Measurements from ENCODE around the gene LINC01488.

The LINC01488 gene

DNA sequence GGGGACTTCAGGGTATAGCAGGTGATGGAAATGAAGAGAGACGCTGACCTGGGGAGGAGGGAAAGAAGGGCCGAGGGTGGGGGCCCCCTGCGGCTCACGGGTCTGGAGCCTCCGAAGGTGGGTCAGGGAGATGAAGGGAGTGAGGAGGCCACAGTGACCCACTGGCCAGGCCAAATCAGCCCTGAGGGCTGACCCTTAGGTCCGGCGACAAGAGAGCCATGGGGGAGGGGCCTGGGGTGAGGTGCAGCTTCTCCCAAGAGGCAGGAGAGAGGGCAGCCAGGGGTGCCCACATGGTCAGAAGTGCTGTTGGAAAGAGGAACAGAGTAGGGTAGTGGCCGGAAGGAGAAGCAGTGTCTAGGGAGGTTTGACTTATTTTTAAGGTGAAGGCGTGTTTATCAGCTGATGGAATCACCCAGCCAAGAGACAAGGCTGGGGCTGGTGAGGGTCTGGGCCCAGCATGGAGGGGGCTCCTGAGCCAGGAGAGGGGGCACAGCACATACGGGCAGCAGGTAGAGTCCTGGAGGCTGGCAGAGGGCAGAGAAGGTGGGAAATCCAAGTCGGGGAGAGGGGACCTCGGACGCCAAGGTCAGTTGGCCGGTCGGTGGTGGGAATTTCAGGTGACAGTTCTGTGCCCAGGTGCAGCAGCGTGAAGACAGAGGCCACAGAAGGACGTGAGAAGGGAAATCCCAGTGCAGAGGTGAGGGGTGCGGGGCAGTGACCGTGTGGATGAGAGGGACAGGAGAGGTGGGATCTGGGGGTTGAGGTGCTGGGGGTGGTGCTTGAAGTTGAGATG lies 49.0 kb downstream of the LINC01488 start:
- no peak for DNase-seq
- TF ChIP-seq POLR2A (IDR thresholded peaks at IDR 0.05; ENCODE audit: low read length), result no peak
- no peak for TF ChIP-seq GATA1 (IDR thresholded peaks at IDR 0.05; ENCODE audit: low read depth, low read length)

DNA sequence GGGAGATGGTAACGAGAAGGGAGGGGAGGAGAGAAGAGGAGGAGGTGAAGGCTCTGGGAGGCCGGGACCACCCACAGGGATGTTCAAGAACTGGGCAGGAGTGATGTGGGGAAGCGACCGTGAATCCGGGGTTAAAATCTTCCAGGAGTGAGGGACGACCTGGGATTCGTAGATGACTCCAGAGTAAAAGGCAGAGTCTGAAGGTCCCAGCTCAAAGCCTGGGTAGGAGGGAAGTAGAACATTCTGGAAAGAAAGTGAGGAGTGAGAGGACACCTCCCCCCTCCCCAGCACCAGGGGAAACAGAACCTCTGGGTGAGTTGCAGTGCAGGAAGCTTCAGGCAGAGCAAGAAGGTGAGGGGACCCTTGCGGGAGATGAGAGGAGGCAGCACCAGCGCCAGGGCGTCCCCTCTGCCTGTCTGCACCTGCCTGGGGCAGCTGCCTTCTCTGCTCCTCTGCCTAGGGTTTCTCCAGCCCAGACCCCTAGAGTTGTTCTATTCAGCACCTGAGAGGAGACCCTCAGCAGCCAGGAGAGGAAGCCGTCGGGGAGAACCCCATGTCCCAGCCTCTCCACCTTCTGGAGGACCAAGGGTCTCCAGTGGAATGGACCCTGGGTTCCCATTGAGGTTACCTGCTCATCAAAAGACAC lies 49.7 kb downstream of the LINC01488 start:
- TF ChIP-seq GATA1 (IDR thresholded peaks at IDR 0.05; ENCODE audit: low read depth, low read length) (no peak), POLR2A (IDR thresholded peaks at IDR 0.05; ENCODE audit: low read length) (no peak)
- DNase-seq, result no peak

DNA sequence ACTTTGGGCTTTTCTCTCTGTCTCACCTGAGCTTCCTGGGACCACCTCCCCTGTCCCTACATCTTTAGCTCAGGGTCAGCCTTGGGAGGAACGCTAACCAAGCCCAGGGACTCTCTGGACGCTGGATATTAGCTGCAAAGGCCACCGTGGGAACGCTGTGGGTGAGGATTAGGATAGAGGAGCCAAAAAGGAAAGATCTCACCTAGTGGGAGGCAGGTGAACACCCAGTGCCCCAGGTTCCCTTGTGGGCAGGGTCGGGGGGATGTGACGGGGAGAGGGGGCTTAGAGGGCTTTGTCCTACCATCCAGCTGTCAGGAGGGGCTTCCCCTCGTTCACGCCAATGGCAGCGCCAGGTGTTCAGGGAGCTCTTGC lies 50.2 kb downstream of the LINC01488 start:
- TF ChIP-seq GATA1 (IDR thresholded peaks at IDR 0.05; ENCODE audit: low read depth, low read length) (no peak), POLR2A (IDR thresholded peaks at IDR 0.05; ENCODE audit: low read length) (no peak)
- DNase-seq, result no peak

DNA sequence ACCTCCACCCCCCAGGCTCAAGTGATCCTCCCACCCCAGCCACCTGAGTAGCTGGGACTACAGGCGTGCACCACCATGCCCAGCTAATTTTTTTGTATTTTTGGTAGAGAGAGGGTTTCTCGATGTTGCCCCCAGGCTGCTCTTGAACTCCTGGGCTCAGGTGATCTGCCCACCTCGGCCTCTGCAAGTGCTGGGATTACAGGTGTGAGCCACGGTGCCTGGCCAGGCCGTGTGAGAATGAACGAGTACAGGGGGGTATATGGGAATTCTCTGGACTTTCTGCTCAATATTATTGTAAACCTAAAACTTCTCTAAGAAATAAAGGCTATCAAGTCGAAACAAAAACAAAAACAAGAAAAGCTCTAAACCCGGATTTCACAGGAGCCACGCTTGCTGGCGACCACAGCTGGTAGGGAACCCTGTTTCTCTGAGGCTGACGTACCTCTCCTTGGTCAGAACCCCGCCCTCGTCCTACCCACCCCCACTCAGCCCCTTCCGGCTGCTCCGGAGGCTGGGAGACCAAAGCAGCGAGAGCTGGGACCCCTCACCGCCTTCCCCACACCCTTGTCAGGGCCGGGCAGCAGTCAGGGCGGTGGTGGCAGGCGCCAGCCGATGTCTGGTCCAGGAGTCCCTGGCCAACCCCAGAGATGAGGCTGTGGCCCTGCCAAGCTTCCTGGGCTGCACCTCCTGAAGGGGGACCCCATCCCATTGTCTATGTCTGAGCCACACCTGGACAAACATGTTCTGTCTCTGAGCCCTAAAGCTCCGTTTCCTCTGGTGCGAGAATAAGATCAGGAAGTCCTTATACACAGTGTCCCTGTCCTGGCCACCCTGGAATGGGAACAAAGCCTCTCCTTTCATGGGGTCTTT lies 52.1 kb downstream of the LINC01488 start:
- DNase-seq, result no peak
- TF ChIP-seq GATA1 (IDR thresholded peaks at IDR 0.05; ENCODE audit: low read depth, low read length) (no peak), POLR2A (IDR thresholded peaks at IDR 0.05; ENCODE audit: low read length) (no peak)

DNA sequence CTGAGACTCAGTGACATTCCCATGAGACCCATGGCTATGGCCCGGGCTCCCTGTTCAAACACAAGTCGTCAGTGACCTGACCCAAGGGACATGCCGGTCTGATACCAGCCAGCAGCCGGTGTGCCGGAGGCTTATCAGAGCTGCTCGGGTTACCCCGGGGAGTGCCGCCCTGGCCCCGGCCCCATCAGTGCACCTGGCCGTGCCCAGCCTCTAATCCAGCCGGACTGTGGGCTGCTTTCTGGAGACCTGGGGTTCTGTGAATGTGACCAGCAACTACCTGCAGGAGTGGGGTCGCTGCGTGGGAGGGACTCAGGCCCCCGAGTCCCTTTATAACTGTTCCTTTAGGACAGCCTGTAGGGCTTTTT lies 52.7 kb downstream of the LINC01488 start:
- TF ChIP-seq POLR2A (IDR thresholded peaks at IDR 0.05; ENCODE audit: low read length) (no peak), GATA1 (IDR thresholded peaks at IDR 0.05; ENCODE audit: low read depth, low read length) (no peak)
- DNase-seq, result no peak

DNA sequence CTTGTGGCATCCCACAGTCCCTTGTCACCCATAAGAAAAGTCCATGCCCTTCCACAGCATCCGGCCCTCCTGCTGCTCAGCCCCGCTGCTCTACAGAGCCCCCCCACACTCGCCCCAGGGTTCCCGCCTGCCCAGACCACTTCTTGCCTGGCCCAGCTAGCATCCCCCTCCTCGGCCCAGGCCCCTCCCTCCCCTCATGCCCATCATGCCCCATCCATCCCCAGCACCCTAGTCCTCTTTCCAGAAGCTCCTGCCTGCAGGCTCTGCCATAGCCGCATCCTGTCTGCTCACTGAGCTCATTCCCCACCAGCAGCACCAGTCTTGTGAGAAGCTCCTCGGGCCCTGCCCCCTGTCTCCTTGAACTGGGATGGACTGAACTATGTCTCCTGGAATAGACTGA lies 54.4 kb downstream of the LINC01488 start:
- TF ChIP-seq POLR2A (IDR thresholded peaks at IDR 0.05; ENCODE audit: low read length) (no peak), GATA1 (IDR thresholded peaks at IDR 0.05; ENCODE audit: low read depth, low read length) (no peak)
- DNase-seq, result no peak

DNA sequence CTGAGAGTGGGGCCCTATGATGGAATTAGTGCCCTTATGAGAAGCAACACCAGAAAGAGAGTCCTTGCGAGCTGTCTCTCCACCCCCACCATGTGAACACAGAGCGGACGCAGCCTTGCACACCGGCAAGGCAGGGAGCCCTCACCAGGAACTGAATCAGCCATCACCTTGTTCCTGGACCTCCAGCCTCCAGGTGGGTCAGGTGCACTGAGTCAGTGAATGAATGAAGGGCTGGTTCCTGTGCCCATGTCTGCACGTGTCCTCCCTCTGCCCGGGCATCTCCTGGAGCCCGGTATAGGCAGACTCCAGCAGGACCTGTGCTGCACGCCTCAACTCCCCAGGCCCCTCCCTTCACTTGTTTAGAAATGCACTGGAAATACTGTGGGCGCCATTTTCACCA lies 54.9 kb downstream of the LINC01488 start:
- TF ChIP-seq GATA1 (IDR thresholded peaks at IDR 0.05; ENCODE audit: low read depth, low read length), result no peak
- TF ChIP-seq POLR2A (IDR thresholded peaks at IDR 0.05; ENCODE audit: low read length), result no peak
- DNase-seq, result no peak

DNA sequence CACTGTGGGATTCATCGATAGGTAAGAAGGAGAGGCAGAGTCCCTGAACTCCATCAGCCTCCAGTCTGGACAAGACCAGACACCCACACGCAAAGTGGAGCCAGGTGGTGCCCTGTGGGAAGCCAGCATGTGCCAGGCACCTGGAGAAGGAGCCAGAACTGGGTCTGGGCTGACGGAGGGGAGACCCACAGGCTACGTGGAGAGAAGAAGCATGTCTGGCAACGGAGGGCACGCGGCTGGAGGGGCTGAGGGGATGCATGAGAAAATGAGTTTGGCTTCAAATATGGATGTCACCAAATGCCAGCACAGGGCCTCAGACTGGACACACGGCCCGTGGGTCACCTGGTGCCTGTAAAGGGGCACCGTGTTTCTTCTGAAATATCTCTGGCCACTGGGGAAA lies 55.7 kb downstream of the LINC01488 start:
- TF ChIP-seq GATA1 (IDR thresholded peaks at IDR 0.05; ENCODE audit: low read depth, low read length), result no peak
- TF ChIP-seq POLR2A (IDR thresholded peaks at IDR 0.05; ENCODE audit: low read length), result no peak
- DNase-seq, result no peak

DNA sequence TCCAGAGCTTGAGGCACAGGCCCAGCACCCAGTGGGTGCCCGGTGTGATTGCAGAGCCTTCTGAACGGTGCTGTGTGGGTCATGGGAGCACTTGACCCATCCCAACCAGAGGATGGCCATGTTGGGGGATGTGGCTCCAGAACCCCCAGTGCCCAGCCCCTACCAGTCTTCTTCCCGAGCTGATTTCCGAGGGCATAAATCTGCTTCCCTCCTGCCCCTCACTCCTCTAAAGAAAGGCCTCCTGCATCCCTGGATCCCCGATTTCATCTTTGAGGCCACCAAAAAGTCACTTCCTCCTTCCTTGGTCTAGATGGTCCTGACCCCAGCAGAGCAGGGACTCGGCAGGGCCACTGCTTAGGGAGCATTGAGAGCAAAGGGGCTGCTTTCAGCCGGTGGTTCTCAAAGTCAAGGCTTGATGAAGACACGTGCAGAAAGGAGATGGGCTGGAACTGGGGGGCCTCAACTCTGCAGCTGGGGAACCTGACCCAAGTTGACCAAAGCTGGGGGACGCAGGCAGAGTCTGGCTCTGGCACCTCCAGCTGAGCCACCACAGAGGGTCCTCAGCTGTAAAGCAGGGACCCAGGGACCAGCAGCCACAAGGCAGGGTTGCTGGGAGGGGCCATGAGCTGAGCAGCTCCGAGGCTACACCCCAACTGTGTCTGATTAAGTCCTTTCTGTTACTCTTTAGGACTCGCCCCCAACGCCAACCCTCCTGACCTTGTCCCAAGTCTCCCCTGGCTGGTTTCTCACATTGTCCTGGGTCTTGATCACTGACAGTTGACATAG lies 56.6 kb downstream of the LINC01488 start:
- no peak for DNase-seq
- TF ChIP-seq POLR2A (IDR thresholded peaks at IDR 0.05; ENCODE audit: low read length) (no peak), GATA1 (IDR thresholded peaks at IDR 0.05; ENCODE audit: low read depth, low read length) (no peak)

DNA sequence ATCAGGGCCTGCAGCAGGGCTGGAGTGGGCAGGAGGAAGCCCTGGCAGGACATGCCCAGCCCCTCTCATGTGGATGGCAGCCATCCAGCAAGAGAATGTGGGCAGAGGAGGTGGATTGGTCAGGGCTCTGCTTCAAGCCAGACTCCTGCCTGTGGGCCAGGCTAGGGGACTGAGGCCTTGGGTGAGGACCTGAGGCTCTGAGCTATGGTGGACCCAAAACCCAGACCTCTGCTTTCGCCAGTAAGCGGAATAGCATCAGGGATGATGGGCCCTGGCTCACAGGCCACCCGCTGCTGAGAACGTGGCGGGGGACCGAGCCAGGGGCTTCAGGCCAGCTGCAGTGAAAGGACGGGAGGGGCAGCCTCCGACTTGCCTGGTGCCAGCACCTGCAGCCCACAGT lies 57.4 kb downstream of the LINC01488 start:
- no peak for DNase-seq
- TF ChIP-seq GATA1 (IDR thresholded peaks at IDR 0.05; ENCODE audit: low read depth, low read length), result no peak
- no peak for TF ChIP-seq POLR2A (IDR thresholded peaks at IDR 0.05; ENCODE audit: low read length)

DNA sequence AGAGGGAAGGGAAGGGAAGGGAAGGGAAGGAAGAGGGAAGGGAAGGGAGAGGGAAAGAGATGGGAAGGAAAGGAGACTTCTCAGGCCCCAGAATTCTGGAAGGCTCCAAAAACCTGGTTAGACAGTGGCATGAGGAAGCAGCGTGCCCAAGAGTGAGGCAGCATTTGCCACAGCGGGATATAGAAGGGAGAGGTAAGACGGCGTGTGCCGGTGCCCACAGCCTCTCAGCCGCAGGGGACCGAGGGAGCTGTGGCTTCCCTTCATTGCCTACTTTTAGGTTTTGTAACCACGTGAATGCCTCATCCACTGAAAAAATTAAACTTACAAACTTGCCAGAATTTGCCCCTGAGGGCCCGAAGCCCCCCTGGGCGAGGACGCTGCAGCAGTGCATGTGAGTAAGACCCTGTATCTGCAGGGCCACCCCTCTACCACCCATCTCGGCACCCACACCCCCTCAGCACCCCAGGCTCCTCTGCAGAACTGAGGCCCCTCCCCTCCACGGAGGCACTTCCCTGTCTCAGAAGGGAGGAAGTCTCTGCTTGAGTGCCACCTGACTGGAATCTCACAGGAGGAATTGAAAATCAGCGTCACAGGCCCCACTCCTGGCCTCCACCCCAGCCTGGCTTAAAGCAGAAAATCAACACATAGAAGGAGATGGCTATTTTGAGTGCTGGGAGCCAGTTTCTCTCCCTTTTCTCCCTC lies 58.1 kb downstream of the LINC01488 start:
- TF ChIP-seq POLR2A (IDR thresholded peaks at IDR 0.05; ENCODE audit: low read length) (no peak), GATA1 (IDR thresholded peaks at IDR 0.05; ENCODE audit: low read depth, low read length) (no peak)
- DNase-seq, result no peak

DNA sequence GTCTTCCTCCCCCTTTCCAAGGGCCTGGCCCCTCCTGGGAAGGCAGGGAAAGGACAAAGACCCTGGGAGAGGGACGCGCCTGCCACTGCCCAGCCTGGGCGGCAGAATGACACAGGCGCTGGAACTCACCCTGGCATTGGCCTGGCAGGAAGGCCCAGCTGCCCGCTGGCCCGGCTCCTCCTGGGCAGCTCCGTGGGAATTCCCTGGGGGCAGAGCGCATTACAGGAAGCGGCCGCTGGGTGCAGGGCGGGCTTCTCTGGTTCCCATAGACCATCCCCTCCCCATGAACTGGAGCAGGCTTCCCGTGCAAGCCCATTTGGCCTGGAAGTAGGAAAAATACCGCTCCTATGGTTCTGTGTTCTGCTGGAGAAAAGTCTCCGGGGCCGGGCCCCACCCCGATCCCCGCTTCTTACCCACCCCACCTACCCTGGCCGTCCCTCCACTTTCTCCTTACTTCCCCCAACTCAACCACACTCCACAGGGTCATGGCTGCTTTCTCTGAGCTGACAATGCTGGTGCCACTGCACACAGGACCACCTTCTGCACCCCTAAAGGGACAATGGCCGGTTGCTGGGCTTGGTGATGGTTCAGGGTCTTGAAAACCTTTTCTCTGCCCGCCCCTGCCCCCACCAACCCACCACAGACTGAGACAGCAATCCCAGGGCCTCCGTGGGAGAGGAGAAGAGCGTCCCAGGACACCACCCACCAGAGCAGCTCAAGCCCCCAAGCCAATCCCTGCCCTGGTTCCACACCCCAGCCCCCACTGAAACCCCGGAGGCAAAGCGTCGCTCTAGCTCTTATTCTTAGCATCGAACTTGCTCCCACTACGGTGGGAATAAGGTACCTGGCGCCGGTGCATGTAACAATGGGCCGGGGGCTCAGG lies 58.9 kb downstream of the LINC01488 start:
- DNase-seq, result no peak
- TF ChIP-seq POLR2A (IDR thresholded peaks at IDR 0.05; ENCODE audit: low read length) (no peak), GATA1 (IDR thresholded peaks at IDR 0.05; ENCODE audit: low read depth, low read length) (no peak)

Data from erythroblast (primary cell).